Stimulated activated CD8-positive, alpha-beta memory T cell treated with anti-CD3 and anti-CD28 coated beads, Interleukin-12 subunit alpha, Interleukin-12 subunit beta, amount 100 ng/mL, for 1 hour (primary cell): Measurements from ENCODE around the gene CARD11.

ENCODE experiments used
- DNase-seq: peaks from one replicate; pipeline ENCODE4 v3.0.0-alpha.2; 2020; ENCODE audit warnings: low read depth

Gene CARD11

DNA sequence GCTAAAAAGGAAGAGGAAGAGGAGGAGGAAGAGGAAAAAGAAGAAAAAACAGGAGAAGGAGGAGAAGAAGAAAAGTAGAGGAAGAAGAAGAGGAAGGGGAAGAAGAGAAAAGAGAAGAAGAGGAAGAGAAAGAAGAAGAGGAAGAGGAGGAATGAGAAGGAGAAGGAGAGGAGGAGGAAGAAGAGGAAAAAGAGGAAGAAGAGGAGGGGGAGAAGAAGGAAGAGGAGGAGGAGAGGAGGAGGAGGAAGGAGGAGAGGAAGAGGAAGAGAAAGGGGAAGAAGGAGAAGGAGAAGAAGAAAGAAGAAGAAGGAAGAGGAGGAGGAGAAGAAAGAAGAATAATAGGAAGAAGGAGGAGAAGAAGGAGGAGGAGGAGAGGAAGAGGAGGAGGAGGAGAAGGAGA lies 103.2 kb downstream of the CARD11 start:
- no peak for DNase-seq

- no peak for DNase-seq
Measured at GRCh38 chr7:2939193-2939885, 104.3 kb downstream of the CARD11 start.

GRCh38 chr7:2938514-2939192 lies 105.0 kb downstream of the CARD11 start:
- no peak for DNase-seq

- DNase-seq, result no peak
Measured at GRCh38 chr7:2937701-2938513, 105.8 kb downstream of the CARD11 start.

- DNase-seq, result no peak
Measured at GRCh38 chr7:2936891-2937580, 106.6 kb downstream of the CARD11 start.

DNA sequence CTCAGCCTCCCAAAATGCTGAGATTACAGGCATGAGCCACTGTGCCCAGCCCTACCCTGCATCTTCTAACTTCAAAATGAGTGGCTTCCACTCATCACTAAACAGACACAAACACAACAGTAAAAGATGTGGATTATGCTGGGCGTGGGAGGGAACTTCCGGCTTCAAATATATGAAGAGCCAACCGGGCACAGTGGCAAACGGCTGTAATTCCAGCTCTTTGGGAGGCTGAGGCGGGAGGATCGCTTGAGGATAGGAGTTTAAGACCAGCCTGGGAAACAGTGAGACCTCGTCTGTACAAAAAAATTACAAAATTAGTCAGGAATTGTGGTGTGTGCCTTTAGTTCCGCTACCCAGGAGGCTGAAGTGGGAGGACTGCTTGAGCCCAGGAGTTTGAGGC lies 107.4 kb downstream of the CARD11 start:
- DNase-seq, result no peak

DNA sequence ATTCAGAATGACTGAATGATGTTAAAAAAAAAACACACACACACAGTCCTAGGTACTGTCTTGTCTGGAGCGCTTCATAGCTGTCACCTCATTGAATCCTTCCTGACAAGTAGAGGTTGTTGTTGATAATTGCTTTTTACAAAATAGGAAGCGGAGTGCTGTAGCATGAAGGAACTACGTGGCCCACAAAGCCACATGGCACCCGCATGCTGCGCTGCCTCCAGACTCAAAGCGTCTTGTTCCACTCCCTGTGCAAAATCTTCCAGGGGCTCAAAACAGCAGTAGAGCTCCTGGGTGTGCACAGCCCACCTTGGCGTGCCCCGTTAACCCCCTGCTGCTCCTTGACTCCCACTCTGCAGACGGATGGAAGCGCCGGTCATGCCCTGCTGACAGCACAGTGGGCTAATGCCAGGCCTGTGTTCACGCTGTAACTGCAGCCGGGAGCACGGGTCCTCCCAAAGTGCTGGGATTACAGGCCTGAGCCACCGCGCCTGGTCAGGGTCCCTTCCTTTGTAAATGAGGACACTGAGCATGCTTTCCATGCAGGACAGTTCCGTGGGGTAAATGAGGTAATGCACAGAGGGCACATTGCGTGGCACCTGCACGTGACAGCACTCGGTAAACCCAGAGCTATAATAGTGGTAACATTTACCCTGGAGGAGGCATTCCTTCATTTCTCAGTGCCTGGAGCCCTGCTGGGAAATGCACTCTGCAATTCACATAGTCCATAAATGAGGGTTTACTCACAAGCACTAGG lies 108.5 kb downstream of the CARD11 start:
- no peak for DNase-seq

GRCh38 chr7:2934211-2934731 lies 109.4 kb downstream of the CARD11 start:
- no peak for DNase-seq

GRCh38 chr7:2932402-2933251 lies 111.0 kb downstream of the CARD11 start:
- no peak for DNase-seq

GRCh38 chr7:2931034-2931415 lies 112.6 kb downstream of the CARD11 start:
- DNase-seq, result no peak

GRCh38 chr7:2930310-2931033 lies 113.2 kb downstream of the CARD11 start:
- DNase-seq, result no peak

GRCh38 chr7:2929321-2930201 lies 114.1 kb downstream of the CARD11 start:
- no peak for DNase-seq

GRCh38 chr7:2928613-2929311 lies 114.9 kb downstream of the CARD11 start:
- DNase-seq, result no peak

DNA sequence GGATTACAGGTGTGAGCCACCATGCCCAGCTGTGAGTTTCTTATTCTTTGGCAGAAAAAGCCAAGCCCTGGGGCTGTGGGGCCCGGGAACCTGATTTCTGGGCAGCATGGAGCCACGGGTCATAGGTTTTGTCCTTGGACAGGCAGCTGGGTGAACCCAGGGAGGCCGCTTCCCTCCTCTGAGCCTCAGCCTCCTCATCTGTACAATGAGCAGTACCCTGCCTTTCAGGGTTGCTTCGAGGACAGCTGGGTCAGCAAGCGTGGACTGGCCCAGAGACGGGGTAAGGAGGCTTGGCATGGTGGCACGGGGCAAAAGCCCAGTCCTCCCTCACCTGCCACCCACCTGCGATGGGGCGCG lies 115.4 kb downstream of the CARD11 start:
- DNase-seq, result no peak

DNA sequence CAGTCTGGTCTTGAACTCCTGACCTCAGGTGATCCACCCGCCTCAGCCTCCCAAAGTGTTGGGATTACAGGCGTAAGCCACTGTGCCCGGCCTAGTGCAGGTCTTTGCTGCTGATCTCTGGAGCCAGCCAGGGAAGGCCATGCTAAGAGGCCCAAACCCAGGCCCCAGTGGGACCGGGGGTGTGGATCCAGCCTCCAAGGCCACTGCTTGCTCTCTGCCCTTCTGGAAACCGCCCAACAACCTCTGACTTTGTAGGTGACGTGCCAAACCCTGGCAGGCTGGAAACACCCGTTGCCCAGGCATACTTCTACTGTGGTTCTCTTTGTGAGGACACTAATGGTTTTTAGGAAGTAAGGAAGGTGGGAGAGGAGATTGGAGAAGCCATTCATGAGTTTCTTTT lies 116.1 kb downstream of the CARD11 start:
- DNase-seq, result no peak

DNA sequence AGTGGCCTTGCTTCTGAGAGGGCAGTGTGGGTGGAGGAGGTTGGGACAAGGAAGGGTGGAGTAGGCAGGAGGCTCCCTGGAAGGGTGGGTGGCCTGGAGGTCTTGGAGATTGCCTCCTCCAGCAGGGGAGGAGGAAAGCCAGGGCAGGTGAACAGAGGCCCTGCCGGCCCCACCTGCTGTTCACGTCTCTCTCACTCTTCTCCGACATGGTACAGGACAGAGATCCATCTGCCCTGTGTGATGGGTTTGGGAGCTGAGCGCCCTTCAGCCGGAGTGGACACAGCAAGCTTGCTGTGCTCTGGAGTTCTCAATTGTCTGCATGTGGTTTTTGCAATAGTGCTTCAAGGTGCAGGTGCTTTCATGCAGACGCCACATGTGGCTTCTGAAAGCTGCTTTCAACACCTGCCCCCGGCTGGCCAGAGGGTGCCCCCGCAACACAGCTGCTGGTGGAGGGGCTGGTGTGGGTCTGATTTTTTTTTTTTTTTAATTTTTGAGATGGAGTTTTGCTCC lies 116.7 kb downstream of the CARD11 start:
- DNase-seq, result no peak

GRCh38 chr7:2926120-2926895 lies 117.4 kb downstream of the CARD11 start:
- no peak for DNase-seq
